Left lung (tissue), 10 donors: ENCODE results near the gene LHX2. TPM values are rescaled to one million over a fixed set of nuclear protein-coding genes. Genes with fewer than 3 reads are reported as not detected.

ENCODE experiments used
- ATAC-seq: fragments of 200-7000 bp; cut with Tn5 transposase; one replicate; pipeline ENCODE4 v1.9.1; 2020; ENCODE audit warnings: moderate library complexity
- DNase-seq, 4 donors: peaks; one replicate each; pipeline ENCODE4 v3.0.0-alpha.2; 2013 to 2020
- H3K27ac ChIP-seq, 2 donors: fragments of 200-600 bp; sonication (generic) in 1 of 2; one replicate each; pipeline versions ENCODE4 v1.5.0 to v1.8.0; 2020 to 2021
- H3K27me3 ChIP-seq, 2 donors: fragments of 200-600 bp; sonication (generic) in 1 of 2; one replicate each; pipeline versions ENCODE4 v1.5.0 to v1.8.0; 2020 to 2021
- H3K36me3 ChIP-seq, 2 donors: fragments of 200-600 bp; sonication (generic) in 1 of 2; one replicate each; pipeline versions ENCODE4 v1.5.0 to v1.8.0; 2020 to 2021
- H3K4me1 ChIP-seq, 2 donors: fragments of 200-600 bp; one replicate each; pipeline ENCODE4 v1.8.0; 2021
- H3K4me3 ChIP-seq, 2 donors: fragments of 200-600 bp; sonication (generic) in 1 of 2; one replicate each; pipeline versions ENCODE4 v1.5.0 to v1.8.0; 2020 to 2021; ENCODE audit warnings: mild to moderate bottlenecking in 1 of 2
- H3K9me3 ChIP-seq, 2 donors: fragments of 200-600 bp; sonication (generic) in 1 of 2; one replicate each; pipeline versions ENCODE4 v1.5.0 to v1.8.0; 2020 to 2021
- CTCF ChIP-seq, 2 donors: fragments of 200-600 bp; sonication (generic) in 1 of 2; IDR thresholded peaks; one replicate each; pipeline versions ENCODE4 v1.5.0 to v1.8.0; 2021; ENCODE audit warnings: antibody characterized with exemption in 2 of 2
- intact Hi-C, 2 donors: fragments of 100-400 bp; cut with DNase I; formaldehyde crosslinking; loops; one replicate each; pipeline versions ENCODE4 v1.11.2 to v1.14.2; 2022
- polyA plus RNA-seq, 6 donors: library from polyadenylated mRNA; unstranded; fragments of 120-200 nt; gene quantifications; one replicate each; pipeline ENCODE4 v1.2.1, GENCODE V29; 2013; ENCODE audit not compliant: insufficient read length in 6 of 6
- total RNA-seq, 2 donors: library from RNA; stranded (reverse); fragmentation: NEBNext Ultra II Directional; extraction: Animal tissue kit (Norgen Biotek cat#: 25700); gene quantifications; one replicate each; pipeline ENCODE4 v1.2.1, GENCODE V29; 2021
- donor health status: DM: no; HTN: yes; CAD: no.
- donor health status: DM: no; HTN: no; CAD: no.

LHX2 gene
- total and polyA plus RNA-seq, 8 donors, result 0.12 to 0.26 (median 0.21) TPM; not detected in 4

- H3K4me3 ChIP-seq, result no peak overlapping the region
- DNase-seq, result peak in 3 of 4 donors; percentile 27 to 68 (median 56)
Observed at GRCh38 chr9:123996731-123997421, 14.7 kb upstream of the LHX2 start.

GRCh38 chr9:123997665-123998277, 13.8 kb upstream of the LHX2 start:
- Histone ChIP-seq H3K27me3 (peaks cover 76 to 91% of the 10 kb centered on the region in 2 donors), H3K9me3 (no peaks in the 10 kb centered on the region), H3K4me3 (no peak overlapping the region), H3K36me3 (no peaks in the 10 kb centered on the region), H3K4me1 (peaks cover 0 to 40% of the 10 kb centered on the region in 2 donors), H3K27ac (no peak overlapping the region)
- ATAC-seq (peak; percentile 87), DNase-seq (peak in 2 of 4 donors; percentile 84 to 87)
- intact Hi-C loops, result no loop called here
- TF ChIP-seq CTCF (IDR thresholded peaks at IDR 0.05), result no peak

More at GRCh38 chr9:123996731-123997421, 14.7 kb upstream of the LHX2 start:
- Histone ChIP-seq H3K27me3 (peaks cover 67 to 82% of the 10 kb centered on the region in 2 donors), H3K9me3 (no peaks in the 10 kb centered on the region), H3K36me3 (no peaks in the 10 kb centered on the region), H3K27ac (no peak overlapping the region), H3K4me1 (peaks cover 0 to 40% of the 10 kb centered on the region in 2 donors)
- peak; percentile 48 for ATAC-seq
- no peak for TF ChIP-seq CTCF (IDR thresholded peaks at IDR 0.05)
- intact Hi-C loops, result no loop called here

- no peak for TF ChIP-seq CTCF (IDR thresholded peaks at IDR 0.05)
- H3K9me3 ChIP-seq, result no peaks in the 10 kb centered on the region
- H3K4me1 ChIP-seq, result peaks cover 0 to 40% of the 10 kb centered on the region in 2 donors
- intact Hi-C loops, result no loop called here
- H3K36me3 ChIP-seq, result no peaks in the 10 kb centered on the region
- ATAC-seq, result no peak
- no peak overlapping the region for H3K27ac ChIP-seq
- H3K27me3 ChIP-seq, result peaks cover 83 to 98% of the 10 kb centered on the region in 2 donors
- peak in 1 of 4 donors; percentile 4 for DNase-seq
- H3K4me3 ChIP-seq, result no peak overlapping the region
Observed at GRCh38 chr9:123998278-123998925, 13.2 kb upstream of the LHX2 start.

- Histone ChIP-seq H3K27ac (no peak overlapping the region), H3K9me3 (no peaks in the 10 kb centered on the region), H3K4me1 (peaks cover 0 to 40% of the 10 kb centered on the region in 2 donors), H3K27me3 (peaks cover 90 to 98% of the 10 kb centered on the region in 2 donors), H3K36me3 (no peaks in the 10 kb centered on the region), H3K4me3 (no peak overlapping the region)
- ATAC-seq (no peak), DNase-seq (peak in 1 of 4 donors; percentile 30)
- intact Hi-C loops, result no loop called here
- no peak for TF ChIP-seq CTCF (IDR thresholded peaks at IDR 0.05)
Observed at GRCh38 chr9:123998970-123999621, 12.5 kb upstream of the LHX2 start.
